Sigmoid colon (tissue), 7 donors: ENCODE measurements around the gene FAH. TPM values are rescaled to one million over a fixed set of nuclear protein-coding genes. Genes with fewer than 3 reads are reported as not detected.

Experiments
- DNase-seq: peaks from one replicate; pipeline ENCODE4 v3.0.0-alpha.2; 2019
- H3K27ac ChIP-seq, 4 donors: fragments of 200-600 bp; sonication (generic); one replicate each; pipeline ENCODE4 v1.5.1; 2016 to 2019; ENCODE audit warnings: mild to moderate bottlenecking in 1 of 4
- H3K27me3 ChIP-seq, 3 donors: fragments of 200-600 bp; sonication (generic); one replicate each; pipeline ENCODE4 v1.5.1; 2019; ENCODE audit warnings: mild to moderate bottlenecking in 1 of 3
- H3K36me3 ChIP-seq, 4 donors: fragments of 200-600 bp; sonication (generic); one replicate each; pipeline ENCODE4 v1.5.1; 2016 to 2019
- H3K4me1 ChIP-seq, 4 donors: fragments of 200-600 bp; sonication (generic); one replicate each; pipeline ENCODE4 v1.5.1; 2017 to 2019
- H3K4me3 ChIP-seq, 4 donors: fragments of 200-600 bp; sonication (generic); one replicate each; pipeline ENCODE4 v1.5.1; 2017 to 2019; ENCODE audit warnings: mild to moderate bottlenecking in 2 of 4, moderate library complexity in 1 of 4
- H3K9me3 ChIP-seq, 4 donors: fragments of 200-600 bp in 3 of 4; sonication (generic) in 3 of 4; one replicate each; pipeline versions ENCODE4 v1.5.1 to v1.6.1; 2013 to 2019
- EP300 ChIP-seq, 4 donors: sonication (generic); formaldehyde crosslinking; IDR thresholded peaks; one replicate each; pipeline ENCODE4 v1.6.1; 2017; ENCODE audit warnings: antibody characterized with exemption in 4 of 4
- POLR2A ChIP-seq, 2 donors: fragments of 450-650 bp; IDR thresholded peaks; one replicate each; pipeline ENCODE4 v1.6.1; 2016; ENCODE audit warnings: antibody characterized with exemption in 2 of 2, mild to moderate bottlenecking in 2 of 2, moderate library complexity in 2 of 2
- POLR2AphosphoS5 ChIP-seq, 4 donors: sonication (generic); formaldehyde crosslinking; IDR thresholded peaks; one replicate each; pipeline ENCODE4 v1.6.1; 2017; ENCODE audit warnings: antibody characterized with exemption in 4 of 4
- WGBS, 2 donors: extraction: QIAGEN DNeasy Blood & Tissue Kit; methylation state at CpG; one replicate each; pipeline ENCODE4 v1.1.7; 2013; 5-methylcytosine and 5-hydroxymethylcytosine counted together
- intact Hi-C: fragments of 100-400 bp; cut with DNase I; formaldehyde crosslinking; loops from one replicate; pipeline ENCODE4 v1.15.1; 2023
- polyA plus RNA-seq, 3 donors: library from polyadenylated mRNA; stranded (reverse); fragments of 200-250 nt; gene quantifications; one replicate each; pipeline ENCODE4 v1.2.3, GENCODE V29; 2013
- total RNA-seq, 4 donors: library from RNA; depleted of rRNA; stranded (reverse); fragments of >200 nt; gene quantifications; one replicate each; pipeline ENCODE4 v1.1.0, GENCODE V29; 2016
- TF ChIP-seq, protein P1 (sequence below), 4 experiments: fragments of 450-650 bp in 3 of 4; fragments of 200-600 bp in 1 of 4; IDR thresholded peaks; one replicate each; pipeline ENCODE4 v1.5.1; 2016 to 2019; ENCODE audit warnings: antibody characterized with exemption in 4 of 4, mild to moderate bottlenecking in 3 of 4, moderate library complexity in 2 of 4
- donor health status: healthy with polysubstance abuse.
- donor health status: Bipolar disorder and iron deficiency.
- donor health status: healthy.

The FAH gene
- total and polyA plus RNA-seq, 7 donors, result 11.4 to 23.5 (median 14.4) TPM

DNA sequence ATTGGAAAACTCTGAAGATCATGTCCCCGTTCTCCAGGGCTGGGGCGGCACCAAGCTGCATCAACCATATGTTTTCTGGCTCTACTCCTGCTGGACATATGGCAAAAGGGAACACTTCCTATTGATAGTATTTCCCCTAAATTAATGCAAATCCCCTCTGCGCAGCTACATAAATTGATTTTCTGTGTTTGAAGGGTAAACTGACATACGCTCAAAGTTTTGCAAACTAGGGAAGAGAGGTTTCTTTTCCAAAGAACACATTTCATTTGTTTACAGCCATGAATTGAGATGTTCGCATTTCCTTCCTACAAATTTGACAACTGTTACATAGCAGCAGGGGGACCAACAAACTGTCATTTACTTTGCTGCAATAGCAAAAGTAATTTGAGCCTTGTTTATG is 63.3 kb downstream of the FAH start:
- TF ChIP-seq, protein P1, sequence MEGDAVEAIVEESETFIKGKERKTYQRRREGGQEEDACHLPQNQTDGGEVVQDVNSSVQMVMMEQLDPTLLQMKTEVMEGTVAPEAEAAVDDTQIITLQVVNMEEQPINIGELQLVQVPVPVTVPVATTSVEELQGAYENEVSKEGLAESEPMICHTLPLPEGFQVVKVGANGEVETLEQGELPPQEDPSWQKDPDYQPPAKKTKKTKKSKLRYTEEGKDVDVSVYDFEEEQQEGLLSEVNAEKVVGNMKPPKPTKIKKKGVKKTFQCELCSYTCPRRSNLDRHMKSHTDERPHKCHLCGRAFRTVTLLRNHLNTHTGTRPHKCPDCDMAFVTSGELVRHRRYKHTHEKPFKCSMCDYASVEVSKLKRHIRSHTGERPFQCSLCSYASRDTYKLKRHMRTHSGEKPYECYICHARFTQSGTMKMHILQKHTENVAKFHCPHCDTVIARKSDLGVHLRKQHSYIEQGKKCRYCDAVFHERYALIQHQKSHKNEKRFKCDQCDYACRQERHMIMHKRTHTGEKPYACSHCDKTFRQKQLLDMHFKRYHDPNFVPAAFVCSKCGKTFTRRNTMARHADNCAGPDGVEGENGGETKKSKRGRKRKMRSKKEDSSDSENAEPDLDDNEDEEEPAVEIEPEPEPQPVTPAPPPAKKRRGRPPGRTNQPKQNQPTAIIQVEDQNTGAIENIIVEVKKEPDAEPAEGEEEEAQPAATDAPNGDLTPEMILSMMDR (IDR thresholded peaks at IDR 0.05), result no peak
- TF ChIP-seq POLR2A (IDR thresholded peaks at IDR 0.05), result no peak
- no peak for TF ChIP-seq POLR2AphosphoS5 (IDR thresholded peaks at IDR 0.05)
- TF ChIP-seq EP300 (IDR thresholded peaks at IDR 0.05), result no peak
- H3K4me3 ChIP-seq, result no peak overlapping the region
- no peaks in the 10 kb centered on the region for H3K4me1 ChIP-seq
- intact Hi-C loops, result no loop called here
- H3K27ac ChIP-seq, result no peak overlapping the region
- H3K27me3 ChIP-seq, result no peaks in the 10 kb centered on the region
- no peaks in the 10 kb centered on the region for H3K36me3 ChIP-seq
- 91 to 93% methylated on average over 5 of the region's 5 CpGs for WGBS, 2 donors
- DNase-seq, result no peak
- H3K9me3 ChIP-seq, result peaks cover 0 to 2% (median 0%) of the 10 kb centered on the region in 4 donors

DNA sequence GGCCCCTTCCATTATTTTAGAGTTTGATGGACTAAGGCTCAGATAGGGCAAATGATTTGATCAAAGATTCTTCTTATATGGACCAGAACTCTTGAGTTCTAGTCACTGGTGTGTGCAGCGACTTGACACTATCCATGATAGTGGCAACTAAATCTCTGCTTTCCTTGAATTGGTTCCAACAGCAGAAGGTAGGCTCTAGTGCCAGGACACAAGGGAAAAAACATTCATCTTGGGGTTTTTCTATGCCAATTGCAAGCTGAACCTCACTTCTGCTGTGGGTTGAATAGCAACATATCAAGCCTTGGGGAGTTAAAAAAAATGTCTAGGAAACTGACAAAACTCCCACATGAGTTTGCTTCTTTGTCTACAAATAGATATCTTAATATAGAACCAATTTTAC is 64.1 kb downstream of the FAH start:
- no peaks in the 10 kb centered on the region for H3K27me3 ChIP-seq
- no peaks in the 10 kb centered on the region for H3K36me3 ChIP-seq
- no peak for TF ChIP-seq POLR2AphosphoS5 (IDR thresholded peaks at IDR 0.05)
- TF ChIP-seq, protein P1 (IDR thresholded peaks at IDR 0.05), result no peak
- TF ChIP-seq EP300 (IDR thresholded peaks at IDR 0.05), result no peak
- TF ChIP-seq POLR2A (IDR thresholded peaks at IDR 0.05), result no peak
- no peaks in the 10 kb centered on the region for H3K4me1 ChIP-seq
- peaks cover 0 to 2% (median 0%) of the 10 kb centered on the region in 4 donors for H3K9me3 ChIP-seq
- DNase-seq, result no peak
- no peak overlapping the region for H3K27ac ChIP-seq
- 78 to 91% methylated on average over 1 of the region's 1 CpG for WGBS, 2 donors
- intact Hi-C loops, result no loop called here
- no peak overlapping the region for H3K4me3 ChIP-seq

DNA sequence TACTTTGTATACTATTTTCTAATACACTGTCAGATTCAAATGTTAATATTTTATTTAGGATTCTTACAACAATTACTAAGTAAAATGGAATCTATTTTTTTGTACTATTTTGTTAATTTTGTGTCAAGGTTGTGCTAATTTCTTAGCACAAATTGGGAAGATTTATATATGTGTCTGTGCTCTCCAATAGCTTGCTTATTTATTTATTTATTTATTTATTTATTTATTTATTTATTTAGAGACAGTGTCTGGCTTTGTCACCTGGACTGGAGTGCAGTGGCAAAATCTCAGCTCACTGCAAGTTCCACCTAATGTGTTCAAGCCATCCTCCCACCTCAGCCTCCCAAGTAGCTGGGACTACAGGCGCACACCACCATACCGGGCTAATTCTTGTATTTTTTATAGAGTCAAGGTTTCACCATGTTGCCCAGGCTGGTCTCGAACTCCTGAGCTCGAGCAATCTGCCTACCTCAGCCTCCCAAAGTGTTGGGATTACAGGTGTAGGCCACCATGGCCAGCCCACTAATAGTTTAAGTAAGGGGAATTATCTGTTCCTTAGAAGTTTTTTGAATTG is 64.6 kb downstream of the FAH start:
- Histone ChIP-seq H3K4me3 (no peak overlapping the region), H3K4me1 (no peaks in the 10 kb centered on the region), H3K27ac (no peak overlapping the region), H3K36me3 (no peaks in the 10 kb centered on the region), H3K27me3 (no peaks in the 10 kb centered on the region), H3K9me3 (peaks cover 0 to 2% (median 0%) of the 10 kb centered on the region in 4 donors)
- intact Hi-C loops, result no loop called here
- WGBS, 2 donors, result 79 to 92% methylated on average over 4 of the region's 4 CpGs
- no peak for DNase-seq
- no peak for TF ChIP-seq POLR2AphosphoS5 (IDR thresholded peaks at IDR 0.05)
- TF ChIP-seq, protein P1 (IDR thresholded peaks at IDR 0.05), result no peak
- TF ChIP-seq POLR2A (IDR thresholded peaks at IDR 0.05), result no peak
- no peak for TF ChIP-seq EP300 (IDR thresholded peaks at IDR 0.05)

DNA sequence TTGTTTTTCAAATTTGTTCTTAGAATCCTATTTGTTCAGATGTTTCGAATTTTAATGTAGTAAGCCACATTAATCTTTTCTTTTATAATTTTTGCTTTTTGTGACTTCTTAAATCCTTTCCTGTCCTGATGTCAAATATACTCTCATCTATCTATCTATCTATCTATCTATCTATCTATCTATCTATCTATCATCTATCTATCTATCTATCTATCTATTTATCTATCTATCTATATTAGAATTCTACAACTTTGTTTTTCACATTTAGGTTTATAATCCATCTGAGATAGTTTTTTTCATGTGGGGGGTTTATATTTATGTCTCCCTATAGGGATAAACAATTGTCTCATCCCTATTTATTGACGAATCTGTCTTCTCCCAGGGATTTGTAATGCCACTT is 67.2 kb downstream of the FAH start:
- TF ChIP-seq EP300 (IDR thresholded peaks at IDR 0.05) (no peak), POLR2A (IDR thresholded peaks at IDR 0.05) (no peak), POLR2AphosphoS5 (IDR thresholded peaks at IDR 0.05) (no peak)
- TF ChIP-seq, protein P1 (IDR thresholded peaks at IDR 0.05), result no peak

More for the DNA sequence above, 67.2 kb downstream of the FAH start:
- Histone ChIP-seq H3K36me3 (no peaks in the 10 kb centered on the region), H3K27ac (no peak overlapping the region), H3K27me3 (no peaks in the 10 kb centered on the region), H3K9me3 (no peaks in the 10 kb centered on the region), H3K4me1 (no peaks in the 10 kb centered on the region), H3K4me3 (no peak overlapping the region)
- intact Hi-C loops, result no loop called here
- 80 to 90% methylated on average over 2 of the region's 2 CpGs for WGBS, 2 donors
- no peak for DNase-seq
